Measurements from ENCODE around the gene CCDC27.
"Not testable (repeated sequence)": the region's sequence is repeated elsewhere in the genome, so short reads cannot be mapped to it uniquely, and the experiment has no call there.

The CCDC27 gene

GRCh38 chr1:3805038-3805437 is 52.8 kb downstream of the CCDC27 start:
- no peak for TF ChIP-seq CTCF (IDR thresholded peaks at IDR 0.05; ENCODE audit: low read depth, low read length)
- DNase-seq, result no peak
- Histone ChIP-seq H3K4me1 (no peaks in the 10 kb centered on the region), H3K27me3 (no peaks in the 10 kb centered on the region), H3K4me3 (ENCODE audit: low read depth, low read length) (no peak overlapping the region), H3K9me3 (no peaks in the 10 kb centered on the region), H3K36me3 (no peaks in the 10 kb centered on the region)

- no peaks in the 10 kb centered on the region for H3K9me3 ChIP-seq
- no peak for TF ChIP-seq CTCF (IDR thresholded peaks at IDR 0.05; ENCODE audit: low read depth, low read length)
- H3K4me3 ChIP-seq (ENCODE audit: low read depth, low read length), result no peak overlapping the region
- H3K36me3 ChIP-seq, result no peaks in the 10 kb centered on the region
- no peak for DNase-seq
- H3K27me3 ChIP-seq, result no peaks in the 10 kb centered on the region
- no peaks in the 10 kb centered on the region for H3K4me1 ChIP-seq
These were observed 55.5 kb downstream of the CCDC27 start for GRCh38 chr1:3807769-3808168.

- Histone ChIP-seq H3K36me3 (no peaks in the 10 kb centered on the region), H3K27me3 (no peaks in the 10 kb centered on the region), H3K4me1 (no peaks in the 10 kb centered on the region), H3K4me3 (ENCODE audit: low read depth, low read length) (no peak overlapping the region), H3K9me3 (no peaks in the 10 kb centered on the region)
- no peak for TF ChIP-seq CTCF (IDR thresholded peaks at IDR 0.05; ENCODE audit: low read depth, low read length)
- no peak for DNase-seq
These were observed 57.4 kb downstream of the CCDC27 start for GRCh38 chr1:3809680-3810079.

- not testable (repeated sequence) for DNase-seq; H3K9me3 ChIP-seq; H3K4me3 ChIP-seq (ENCODE audit: low read depth, low read length); H3K4me1 ChIP-seq; H3K36me3 ChIP-seq; H3K27me3 ChIP-seq
These were observed 58.0 kb downstream of the CCDC27 start for GRCh38 chr1:3810149-3810761.

GRCh38 chr1:3811595-3811911 is 59.3 kb downstream of the CCDC27 start:
- no peak for DNase-seq
- no peak for TF ChIP-seq CTCF (IDR thresholded peaks at IDR 0.05; ENCODE audit: low read depth, low read length)
- no peaks in the 10 kb centered on the region for H3K27me3 ChIP-seq

GRCh38 chr1:3814065-3814464 is 61.8 kb downstream of the CCDC27 start:
- H3K36me3 ChIP-seq, result no peaks in the 10 kb centered on the region
- DNase-seq, result no peak
- no peak for TF ChIP-seq CTCF (IDR thresholded peaks at IDR 0.05; ENCODE audit: low read depth, low read length)
- no peaks in the 10 kb centered on the region for H3K9me3 ChIP-seq
- H3K27me3 ChIP-seq, result no peaks in the 10 kb centered on the region
- no peak overlapping the region for H3K4me3 ChIP-seq (ENCODE audit: low read depth, low read length)
- no peaks in the 10 kb centered on the region for H3K4me1 ChIP-seq

More at GRCh38 chr1:3811595-3811911, 59.3 kb downstream of the CCDC27 start:
- Histone ChIP-seq H3K4me1 (no peaks in the 10 kb centered on the region), H3K9me3 (no peaks in the 10 kb centered on the region), H3K4me3 (ENCODE audit: low read depth, low read length) (no peak overlapping the region), H3K36me3 (no peaks in the 10 kb centered on the region)
